Muscle of back (tissue), 13 donors: ENCODE measurements around the gene DPYSL3. TPM values are rescaled to one million over a fixed set of nuclear protein-coding genes. Genes with fewer than 3 reads are reported as not detected.
A peak's percentile ranks its signal among the peaks of the same experiment; 100 is the strongest.
"Not testable (repeated sequence)": the region's sequence is repeated elsewhere in the genome, so short reads cannot be mapped to it uniquely, and the experiment has no call there.

Source experiments
- DNase-seq, 3 donors: peaks; one replicate each; pipeline versions ENCODE4 v3.0.0 to v3.0.0-alpha.2; 2013
- long read RNA-seq, 9 donors: transcript quantifications; one replicate each; lab custom pipeline, GENCODE V29; 2026
- polyA plus RNA-seq, 10 donors: library from polyadenylated mRNA; unstranded; fragments of 120-200 nt; gene quantifications; one replicate each; pipeline ENCODE4 v1.2.1, GENCODE V29; 2013; ENCODE audit not compliant: insufficient read length in 10 of 10

The DPYSL3 gene
- polyA plus RNA-seq: 100 to 1,000 TPM in 8 of 10 donors, 10 to 100 TPM in 2; 82.9 to 191 (median 128) TPM
- long read RNA-seq, donor 1, full-length matches to known transcripts: 12 of 12 reads
- long read RNA-seq, donor 1, partial matches to known transcripts: 0 of 12 reads
- long read RNA-seq, donor 1, other reads (novel, unspliced or antisense): 0 of 12 reads
- long read RNA-seq, donor 2, full-length matches to known transcripts: 12 of 12 reads
- long read RNA-seq, donor 2, partial matches to known transcripts: 0 of 12 reads
- long read RNA-seq, donor 2, other reads (novel, unspliced or antisense): 0 of 12 reads
- long read RNA-seq, donor 3: 0 reads
- long read RNA-seq, donor 4, full-length matches to known transcripts: 14 of 14 reads
- long read RNA-seq, donor 4, partial matches to known transcripts: 0 of 14 reads
- long read RNA-seq, donor 4, other reads (novel, unspliced or antisense): 0 of 14 reads
- long read RNA-seq, donor 5, full-length matches to known transcripts: 10 of 22 reads
- long read RNA-seq, donor 5, partial matches to known transcripts: 12 of 22 reads
- long read RNA-seq, donor 5, other reads (novel, unspliced or antisense): 0 of 22 reads
- long read RNA-seq, donor 6, full-length matches to known transcripts: 14 of 14 reads
- long read RNA-seq, donor 6, partial matches to known transcripts: 0 of 14 reads
- long read RNA-seq, donor 6, other reads (novel, unspliced or antisense): 0 of 14 reads
- long read RNA-seq, donor 7, full-length matches to known transcripts: 22 of 22 reads
- long read RNA-seq, donor 7, partial matches to known transcripts: 0 of 22 reads
- long read RNA-seq, donor 7, other reads (novel, unspliced or antisense): 0 of 22 reads
- long read RNA-seq, donor 8, full-length matches to known transcripts: 5 of 5 reads
- long read RNA-seq, donor 8, partial matches to known transcripts: 0 of 5 reads
- long read RNA-seq, donor 8, other reads (novel, unspliced or antisense): 0 of 5 reads
- long read RNA-seq, donor 9: 0 reads

GRCh38 chr5:147509710-147510651, at the start of gene DPYSL3:
DPYSL3 (minus strand) TSS chr5:147510068; CDS start chr5:147509858, 210 bp downstream.
- DNase-seq: peak; percentile 71 to 94 (median 81)

GRCh38 chr5:147558826-147559225, 49.0 kb upstream of the DPYSL3 start:
- peak in 1 of 3 donors; percentile 75 for DNase-seq

- no peak for DNase-seq
These were observed 48.2 kb upstream of the DPYSL3 start for GRCh38 chr5:147557876-147558745.

GRCh38 chr5:147555176-147555575, 45.3 kb upstream of the DPYSL3 start:
- DNase-seq: no peak

- peak; percentile 92 to 96 (median 95) for DNase-seq
These were observed 44.5 kb upstream of the DPYSL3 start for GRCh38 chr5:147554261-147554817.

- DNase-seq: not testable (repeated sequence)
These were observed 43.9 kb upstream of the DPYSL3 start for GRCh38 chr5:147553817-147554216.

- DNase-seq: peak in 1 of 3 donors; percentile 76
These were observed 43.0 kb upstream of the DPYSL3 start for GRCh38 chr5:147552897-147553296.

- DNase-seq: no peak
These were observed 41.8 kb upstream of the DPYSL3 start for GRCh38 chr5:147551677-147552076.

GRCh38 chr5:147547730-147548129, 37.9 kb upstream of the DPYSL3 start:
- peak in 1 of 3 donors; percentile 25 for DNase-seq

GRCh38 chr5:147544556-147544955, 34.7 kb upstream of the DPYSL3 start:
- no peak for DNase-seq

GRCh38 chr5:147539053-147539452, 29.2 kb upstream of the DPYSL3 start:
- no peak for DNase-seq

- no peak for DNase-seq
These were observed 28.4 kb upstream of the DPYSL3 start for GRCh38 chr5:147538236-147538635.

- peak; percentile 61 to 82 (median 71) for DNase-seq
These were observed 24.5 kb upstream of the DPYSL3 start for GRCh38 chr5:147534172-147534951.

GRCh38 chr5:147532156-147532555, 22.3 kb upstream of the DPYSL3 start:
- DNase-seq: no peak

GRCh38 chr5:147530530-147531389, 20.9 kb upstream of the DPYSL3 start:
- peak in 1 of 3 donors; percentile 57 for DNase-seq

GRCh38 chr5:147523069-147523468, 13.2 kb upstream of the DPYSL3 start:
- no peak for DNase-seq

- no peak for DNase-seq
These were observed 12.6 kb upstream of the DPYSL3 start for GRCh38 chr5:147522435-147522834.

GRCh38 chr5:147520450-147520849, 10.6 kb upstream of the DPYSL3 start:
- no peak for DNase-seq
